Right atrium auricular region (tissue), 2 donors: ENCODE data around the gene HMBS. TPM values are rescaled to one million over a fixed set of nuclear protein-coding genes. Genes with fewer than 3 reads are reported as not detected.
A peak's percentile ranks its signal among the peaks of the same experiment; 100 is the strongest.

Source experiments
- DNase-seq: peaks from one replicate; pipeline ENCODE4 v3.0.0-alpha.2; 2019; ENCODE audit warnings: low spot score
- H3K27ac ChIP-seq, 2 donors: fragments of 200-600 bp; sonication (generic); 1 replicate in 1 of 2; 2 replicates in 1 of 2; pipeline ENCODE4 v1.5.1; 2016 to 2019
- H3K27me3 ChIP-seq, 2 donors: fragments of 200-600 bp; sonication (generic); one replicate each; pipeline versions ENCODE4 v1.5.1 to v1.6.0; 2017 to 2019
- H3K36me3 ChIP-seq: fragments of 200-600 bp; sonication (generic); one replicate; pipeline ENCODE4 v1.5.1; 2016
- H3K4me1 ChIP-seq, 2 donors: fragments of 200-600 bp; sonication (generic); one replicate each; pipeline versions ENCODE4 v1.5.1 to v1.6.0; 2017 to 2019
- H3K4me3 ChIP-seq, 2 donors: fragments of 200-600 bp; sonication (generic); 1 replicate in 1 of 2; 2 replicates in 1 of 2; pipeline ENCODE4 v1.5.1; 2017 to 2019; ENCODE audit warnings: mild to moderate bottlenecking in 1 of 2, moderate library complexity in 1 of 2
- H3K9me3 ChIP-seq, 2 donors: fragments of 200-600 bp; sonication (generic); one replicate each; pipeline ENCODE4 v1.5.1; 2019
- total RNA-seq, 2 donors: library from RNA; depleted of rRNA; stranded (reverse); fragments of >200 nt; gene quantifications; one replicate each; pipeline ENCODE4 v1.1.0, GENCODE V29; 2016
- TF ChIP-seq, protein P1 (sequence below), 2 donors: fragments of 200-600 bp; sonication (generic); IDR thresholded peaks; one replicate each; pipeline ENCODE4 v1.5.1; 2019; ENCODE audit warnings: antibody characterized with exemption in 2 of 2

The HMBS gene
- total RNA-seq, 2 donors from 2014 or later = 4.9 to 13.3 TPM

- Histone ChIP-seq H3K36me3 (peaks cover 29% of the 10 kb centered on the region), H3K4me3 (no peak overlapping the region), H3K27ac (no peak overlapping the region), H3K9me3 (no peaks in the 10 kb centered on the region), H3K27me3 (no peaks in the 10 kb centered on the region), H3K4me1 (peaks cover 0 to 5% of the 10 kb centered on the region in 2 donors)
- TF ChIP-seq, protein P1, sequence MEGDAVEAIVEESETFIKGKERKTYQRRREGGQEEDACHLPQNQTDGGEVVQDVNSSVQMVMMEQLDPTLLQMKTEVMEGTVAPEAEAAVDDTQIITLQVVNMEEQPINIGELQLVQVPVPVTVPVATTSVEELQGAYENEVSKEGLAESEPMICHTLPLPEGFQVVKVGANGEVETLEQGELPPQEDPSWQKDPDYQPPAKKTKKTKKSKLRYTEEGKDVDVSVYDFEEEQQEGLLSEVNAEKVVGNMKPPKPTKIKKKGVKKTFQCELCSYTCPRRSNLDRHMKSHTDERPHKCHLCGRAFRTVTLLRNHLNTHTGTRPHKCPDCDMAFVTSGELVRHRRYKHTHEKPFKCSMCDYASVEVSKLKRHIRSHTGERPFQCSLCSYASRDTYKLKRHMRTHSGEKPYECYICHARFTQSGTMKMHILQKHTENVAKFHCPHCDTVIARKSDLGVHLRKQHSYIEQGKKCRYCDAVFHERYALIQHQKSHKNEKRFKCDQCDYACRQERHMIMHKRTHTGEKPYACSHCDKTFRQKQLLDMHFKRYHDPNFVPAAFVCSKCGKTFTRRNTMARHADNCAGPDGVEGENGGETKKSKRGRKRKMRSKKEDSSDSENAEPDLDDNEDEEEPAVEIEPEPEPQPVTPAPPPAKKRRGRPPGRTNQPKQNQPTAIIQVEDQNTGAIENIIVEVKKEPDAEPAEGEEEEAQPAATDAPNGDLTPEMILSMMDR (IDR thresholded peaks at IDR 0.05) = no peak
- DNase-seq = no peak
Measured at GRCh38 chr11:119116235-119116594, 31.5 kb downstream of the HMBS start.

GRCh38 chr11:119116601-119117000 lies 31.9 kb downstream of the HMBS start:
- Histone ChIP-seq H3K27me3 (no peaks in the 10 kb centered on the region), H3K4me3 (no peak overlapping the region)

DNA sequence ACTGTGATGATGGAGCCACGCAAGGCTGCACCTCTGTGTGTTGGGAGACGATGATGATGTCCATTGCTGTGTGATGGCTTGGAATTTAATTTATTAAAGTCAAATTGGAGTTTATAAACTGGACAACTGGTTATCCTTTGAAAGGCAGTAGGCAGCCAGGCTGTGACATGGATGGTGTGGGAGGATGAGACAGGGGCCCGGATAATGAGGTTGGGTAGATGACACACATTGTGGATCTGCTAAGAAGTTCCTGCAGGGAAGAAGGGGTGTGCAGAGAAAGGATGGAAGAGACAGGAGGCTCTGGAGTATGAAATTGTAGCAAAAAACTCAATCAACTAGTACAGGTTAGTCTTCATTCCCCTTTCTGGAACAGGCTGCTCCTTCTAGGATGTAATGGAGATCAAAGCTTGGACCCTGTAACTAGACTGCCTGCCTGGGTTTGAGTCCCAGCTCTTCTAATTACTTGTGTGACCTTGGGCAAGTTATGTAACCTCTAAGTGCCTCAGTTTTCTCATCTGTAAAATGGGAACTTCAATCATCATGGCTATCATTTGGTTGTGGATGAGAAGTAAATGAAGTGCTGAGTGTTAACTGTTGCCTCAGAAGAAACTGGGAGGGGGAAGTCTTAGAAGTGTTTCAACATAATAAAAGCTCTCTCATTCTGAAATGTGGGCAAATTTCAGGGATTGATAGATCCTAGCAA lies 32.5 kb downstream of the HMBS start:
- Histone ChIP-seq H3K4me1 (peaks cover 0 to 8% of the 10 kb centered on the region in 2 donors), H3K27ac (no peak overlapping the region)

More at GRCh38 chr11:119116601-119117000, 31.9 kb downstream of the HMBS start:
- Histone ChIP-seq H3K9me3 (no peaks in the 10 kb centered on the region), H3K27ac (no peak overlapping the region), H3K4me1 (peaks cover 0 to 5% of the 10 kb centered on the region in 2 donors), H3K36me3 (peaks cover 25% of the 10 kb centered on the region)
- TF ChIP-seq, protein P1 (IDR thresholded peaks at IDR 0.05) = no peak
- DNase-seq = no peak

DNA sequence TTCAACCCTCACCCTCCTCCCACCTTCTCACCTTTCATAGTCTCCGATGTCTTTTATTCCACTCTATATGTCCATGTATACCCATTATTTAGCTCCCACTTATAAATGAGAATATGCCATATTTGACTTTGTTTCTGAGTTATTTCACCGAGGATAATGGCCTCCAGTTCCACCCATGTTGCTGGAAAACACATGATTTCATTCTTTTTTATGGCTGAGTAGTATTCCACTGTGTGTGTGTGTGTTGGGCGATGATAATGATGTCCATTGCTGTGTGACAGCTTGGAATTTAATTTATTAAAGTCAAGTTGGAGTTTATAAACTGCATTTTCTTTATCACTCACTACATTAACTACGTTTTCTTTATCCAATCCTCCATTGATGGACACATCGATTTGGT lies 33.5 kb downstream of the HMBS start:
- Histone ChIP-seq H3K4me3 (no peak overlapping the region), H3K27ac (no peak overlapping the region), H3K9me3 (no peaks in the 10 kb centered on the region), H3K4me1 (peaks cover 0 to 14% of the 10 kb centered on the region in 2 donors), H3K36me3 (peaks cover 11% of the 10 kb centered on the region), H3K27me3 (no peaks in the 10 kb centered on the region)
- TF ChIP-seq, protein P1 (IDR thresholded peaks at IDR 0.05) = no peak
- DNase-seq = no peak

More for the DNA sequence above, 32.5 kb downstream of the HMBS start:
- Histone ChIP-seq H3K27me3 (no peaks in the 10 kb centered on the region), H3K9me3 (no peaks in the 10 kb centered on the region), H3K4me3 (no peak overlapping the region), H3K36me3 (peaks cover 20% of the 10 kb centered on the region)
- no peak for DNase-seq
- TF ChIP-seq, protein P1 (IDR thresholded peaks at IDR 0.05) = no peak

- Histone ChIP-seq H3K4me1 (peaks cover 0 to 14% of the 10 kb centered on the region in 2 donors), H3K4me3 (no peak overlapping the region), H3K27ac (no peak overlapping the region), H3K9me3 (no peaks in the 10 kb centered on the region), H3K36me3 (peaks cover 8% of the 10 kb centered on the region), H3K27me3 (no peaks in the 10 kb centered on the region)
- DNase-seq = no peak
- TF ChIP-seq, protein P1 (IDR thresholded peaks at IDR 0.05) = no peak
Measured at GRCh38 chr11:119118946-119119345, 34.3 kb downstream of the HMBS start.

DNA sequence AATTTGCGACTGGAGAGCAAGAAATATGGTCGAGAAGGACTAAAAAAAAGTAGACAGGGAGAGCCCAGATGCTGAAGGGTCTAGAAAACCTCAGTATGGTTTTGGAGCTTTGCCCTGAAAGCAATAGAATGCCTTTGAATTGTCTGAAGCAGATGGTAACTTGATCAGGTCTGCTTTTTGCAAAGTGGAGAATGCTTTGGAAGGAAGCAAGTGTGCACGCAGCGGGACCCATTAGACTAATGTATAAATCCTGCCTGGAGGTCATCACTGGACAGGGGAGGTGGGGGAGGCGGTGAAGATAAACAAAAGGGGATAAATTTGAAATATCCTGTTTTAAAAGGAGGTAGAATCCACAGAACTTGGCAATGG lies 35.9 kb downstream of the HMBS start:
- H3K27me3 ChIP-seq = no peaks in the 10 kb centered on the region
- peak overlapping the region; percentile 66 to 85 for H3K27ac ChIP-seq
- H3K36me3 ChIP-seq = peaks cover 9% of the 10 kb centered on the region
- TF ChIP-seq, protein P1 (IDR thresholded peaks at IDR 0.05) = no peak
- peaks cover 0 to 15% of the 10 kb centered on the region in 2 donors for H3K4me1 ChIP-seq
- H3K4me3 ChIP-seq = peak overlapping the region; percentile 39 to 81
- no peak for DNase-seq
- H3K9me3 ChIP-seq = no peaks in the 10 kb centered on the region
